ENCODE measurements around the gene GUCY2C. TPM values are rescaled to one million over a fixed set of nuclear protein-coding genes. Genes with fewer than 3 reads are reported as not detected.
"Not testable (repeated sequence)": the region's sequence is repeated elsewhere in the genome, so short reads cannot be mapped to it uniquely, and the experiment has no call there.

GUCY2C gene
- total RNA-seq = not detected in 2 replicates
- 0.05 and 0.07 TPM in 2 replicates for polyA plus RNA-seq

DNA sequence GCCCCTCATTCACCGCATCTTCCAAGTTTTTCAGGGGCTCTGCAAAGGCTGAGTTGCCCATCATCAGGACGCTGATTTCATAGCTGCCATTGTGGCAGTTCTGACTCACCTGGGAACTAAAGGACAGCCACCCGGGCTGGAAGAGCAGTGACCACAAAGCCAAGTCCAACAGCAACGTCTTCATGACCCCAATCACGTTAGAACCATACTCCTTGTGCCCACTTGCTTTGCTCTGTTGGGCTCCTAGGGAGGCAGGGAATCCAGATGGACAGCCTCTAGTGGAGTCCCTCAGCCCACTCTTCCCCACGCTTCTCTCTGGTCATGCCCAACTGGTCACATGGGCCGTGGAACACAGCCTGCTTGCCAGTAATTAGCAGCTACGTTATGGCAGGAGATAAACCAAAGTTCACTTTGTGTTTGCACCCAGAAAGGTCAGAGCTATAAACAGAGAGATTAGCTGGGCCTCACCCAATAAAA is at the start of gene GUCY2C:
GUCY2C (minus strand) TSS at position 335 of the 477 bp plus-strand sequence; CDS start at position 184, 151 bp downstream.
- DNase-seq (ENCODE audit: low read depth in 1 of 2, low spot score in 1 of 2) = no peak
- TF ChIP-seq, protein P1, sequence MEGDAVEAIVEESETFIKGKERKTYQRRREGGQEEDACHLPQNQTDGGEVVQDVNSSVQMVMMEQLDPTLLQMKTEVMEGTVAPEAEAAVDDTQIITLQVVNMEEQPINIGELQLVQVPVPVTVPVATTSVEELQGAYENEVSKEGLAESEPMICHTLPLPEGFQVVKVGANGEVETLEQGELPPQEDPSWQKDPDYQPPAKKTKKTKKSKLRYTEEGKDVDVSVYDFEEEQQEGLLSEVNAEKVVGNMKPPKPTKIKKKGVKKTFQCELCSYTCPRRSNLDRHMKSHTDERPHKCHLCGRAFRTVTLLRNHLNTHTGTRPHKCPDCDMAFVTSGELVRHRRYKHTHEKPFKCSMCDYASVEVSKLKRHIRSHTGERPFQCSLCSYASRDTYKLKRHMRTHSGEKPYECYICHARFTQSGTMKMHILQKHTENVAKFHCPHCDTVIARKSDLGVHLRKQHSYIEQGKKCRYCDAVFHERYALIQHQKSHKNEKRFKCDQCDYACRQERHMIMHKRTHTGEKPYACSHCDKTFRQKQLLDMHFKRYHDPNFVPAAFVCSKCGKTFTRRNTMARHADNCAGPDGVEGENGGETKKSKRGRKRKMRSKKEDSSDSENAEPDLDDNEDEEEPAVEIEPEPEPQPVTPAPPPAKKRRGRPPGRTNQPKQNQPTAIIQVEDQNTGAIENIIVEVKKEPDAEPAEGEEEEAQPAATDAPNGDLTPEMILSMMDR (IDR thresholded peaks at IDR 0.05; ENCODE audit: low read depth, low read length) = no peak
- H3K27me3 ChIP-seq = no peaks in the 10 kb centered on the region
- H3K4me1 ChIP-seq (ENCODE audit: low read depth) = no peaks in the 10 kb centered on the region
- H3K27ac ChIP-seq = no peak within 1 kb of the TSS
- H3K9me3 ChIP-seq (ENCODE audit: low read depth) = no peaks in the 10 kb centered on the region
- H3K36me3 ChIP-seq = no peaks in the 10 kb centered on the region
- no peak within 1 kb of the TSS for H3K4me3 ChIP-seq

DNA sequence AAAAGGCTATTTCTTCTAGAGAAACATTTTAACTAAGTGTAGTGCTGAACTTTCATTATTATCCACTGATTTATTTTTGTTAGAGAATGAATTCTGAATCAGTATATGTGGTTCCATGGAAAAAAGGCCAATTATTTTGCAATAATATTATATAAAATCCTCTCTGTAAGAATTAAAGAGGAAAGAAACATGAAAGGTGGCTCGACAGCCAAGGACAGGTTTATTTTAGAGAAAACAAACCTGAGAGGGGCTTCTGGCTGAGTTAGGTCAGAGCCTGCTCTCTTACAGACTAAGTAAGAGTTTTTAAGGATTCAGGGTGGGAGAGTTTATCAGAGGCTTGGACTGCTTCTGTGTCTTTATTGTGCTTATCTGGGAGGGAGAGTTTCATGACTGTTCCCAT is 46.7 kb upstream of the GUCY2C start:
- Histone ChIP-seq H3K4me3 (no peak overlapping the region), H3K9me3 (ENCODE audit: low read depth) (no peaks in the 10 kb centered on the region), H3K4me1 (ENCODE audit: low read depth) (no peaks in the 10 kb centered on the region), H3K27me3 (no peaks in the 10 kb centered on the region), H3K36me3 (no peaks in the 10 kb centered on the region), H3K27ac (no peak overlapping the region)
- DNase-seq (ENCODE audit: low read depth in 1 of 2, low spot score in 1 of 2) = no peak
- TF ChIP-seq, protein P1 (IDR thresholded peaks at IDR 0.05; ENCODE audit: low read depth, low read length) = no peak

DNA sequence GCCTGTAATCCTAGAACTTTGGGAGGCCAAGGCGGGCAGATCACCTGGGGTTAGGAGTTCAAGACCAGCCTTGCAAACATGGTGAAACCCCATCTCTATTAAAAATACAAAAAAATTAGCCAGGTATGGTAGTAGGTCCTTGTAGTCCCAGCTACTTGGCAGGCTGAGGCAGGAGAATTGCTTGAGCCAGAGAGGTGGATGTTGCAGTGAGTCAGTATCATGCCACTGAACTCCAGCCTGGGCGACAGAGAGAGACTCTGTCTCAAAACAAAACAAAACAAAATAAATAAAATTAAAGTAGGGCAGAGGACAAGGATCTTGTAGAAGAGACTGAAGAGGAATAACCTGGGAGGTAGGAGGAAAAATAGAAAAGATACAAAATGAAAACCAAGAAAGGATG is 45.5 kb upstream of the GUCY2C start:
- no peaks in the 10 kb centered on the region for H3K9me3 ChIP-seq (ENCODE audit: low read depth)
- TF ChIP-seq, protein P1 (IDR thresholded peaks at IDR 0.05; ENCODE audit: low read depth, low read length) = no peak

DNA sequence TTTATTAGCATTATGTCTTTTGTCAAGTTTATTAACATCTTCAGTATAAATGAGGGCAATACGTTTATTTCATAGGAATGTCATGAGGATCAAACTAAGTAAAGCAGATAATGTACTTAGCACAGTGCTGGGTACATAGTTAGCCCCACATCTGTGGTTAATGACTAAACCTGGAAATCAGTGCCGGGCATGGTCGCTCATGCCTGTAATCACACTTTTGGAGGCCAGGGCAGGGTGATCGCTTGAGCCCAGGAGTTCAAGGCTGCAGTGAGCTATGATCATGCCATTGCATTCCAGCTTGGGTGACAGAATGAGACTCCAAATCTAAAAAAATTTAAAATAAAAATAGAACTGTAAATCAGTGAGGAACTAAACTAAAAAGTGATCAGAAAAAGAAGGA is 44.8 kb upstream of the GUCY2C start:
- no peaks in the 10 kb centered on the region for H3K36me3 ChIP-seq

More for the DNA sequence above, 45.5 kb upstream of the GUCY2C start:
- Histone ChIP-seq H3K27me3 (no peaks in the 10 kb centered on the region), H3K36me3 (no peaks in the 10 kb centered on the region), H3K4me1 (ENCODE audit: low read depth) (no peaks in the 10 kb centered on the region), H3K27ac (no peak overlapping the region), H3K4me3 (no peak overlapping the region)
- DNase-seq (ENCODE audit: low read depth in 1 of 2, low spot score in 1 of 2) = no peak

DNA sequence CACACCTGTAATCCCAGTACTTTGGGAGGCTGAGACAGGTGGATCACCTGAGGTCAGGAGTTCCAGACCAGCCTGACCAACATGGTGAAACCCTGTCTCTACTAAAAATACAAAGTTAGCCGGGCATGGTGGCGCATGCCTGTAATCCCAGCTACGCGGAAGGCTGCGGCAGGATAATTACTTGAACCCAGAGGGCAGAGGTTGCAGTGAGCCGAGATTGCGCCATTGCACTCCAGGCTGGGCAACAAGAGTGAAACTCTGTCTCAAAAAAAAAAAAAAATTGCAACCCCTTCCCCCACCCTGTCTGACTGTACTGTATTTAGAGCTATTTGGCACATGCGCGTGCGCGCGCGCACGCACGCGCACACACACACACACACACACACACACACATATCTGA is 40.0 kb upstream of the GUCY2C start:
- not testable (repeated sequence) for H3K4me1 ChIP-seq (ENCODE audit: low read depth); H3K9me3 ChIP-seq (ENCODE audit: low read depth)

More for the DNA sequence above, 44.8 kb upstream of the GUCY2C start:
- TF ChIP-seq, protein P1 (IDR thresholded peaks at IDR 0.05; ENCODE audit: low read depth, low read length) = no peak
- H3K27ac ChIP-seq = no peak overlapping the region
- no peak overlapping the region for H3K4me3 ChIP-seq
- no peaks in the 10 kb centered on the region for H3K27me3 ChIP-seq
- H3K9me3 ChIP-seq (ENCODE audit: low read depth) = no peaks in the 10 kb centered on the region
- H3K4me1 ChIP-seq (ENCODE audit: low read depth) = no peaks in the 10 kb centered on the region
- DNase-seq (ENCODE audit: low read depth in 1 of 2, low spot score in 1 of 2) = no peak

DNA sequence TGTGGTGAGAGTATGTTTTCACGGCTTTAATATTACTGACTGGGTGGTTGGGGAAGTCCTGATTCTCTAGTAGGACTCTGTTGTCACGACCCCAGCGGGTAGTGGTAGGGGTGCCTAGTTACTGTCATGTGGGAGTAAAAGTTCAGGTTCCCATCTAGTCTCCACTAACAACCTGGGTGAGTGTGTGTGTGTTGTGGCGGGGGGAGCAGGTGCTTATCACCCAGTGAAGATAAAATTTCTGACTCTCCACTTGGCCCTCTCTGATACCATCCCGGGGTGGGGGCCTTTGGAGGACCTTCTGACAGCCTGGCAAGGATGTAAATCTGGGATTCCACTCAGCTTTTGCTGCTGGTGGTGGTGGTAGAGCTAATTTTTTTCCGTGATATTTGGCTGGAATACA is 35.4 kb upstream of the GUCY2C start:
- H3K9me3 ChIP-seq (ENCODE audit: low read depth) = no peaks in the 10 kb centered on the region
- no peaks in the 10 kb centered on the region for H3K27me3 ChIP-seq
- H3K4me1 ChIP-seq (ENCODE audit: low read depth) = no peaks in the 10 kb centered on the region
- no peaks in the 10 kb centered on the region for H3K36me3 ChIP-seq
- TF ChIP-seq, protein P1 (IDR thresholded peaks at IDR 0.05; ENCODE audit: low read depth, low read length) = no peak
- no peak overlapping the region for H3K27ac ChIP-seq
- no peak overlapping the region for H3K4me3 ChIP-seq
- DNase-seq (ENCODE audit: low read depth in 1 of 2, low spot score in 1 of 2) = no peak

More for the DNA sequence above, 40.0 kb upstream of the GUCY2C start:
- not testable (repeated sequence) for H3K36me3 ChIP-seq; H3K27ac ChIP-seq; H3K4me3 ChIP-seq; H3K27me3 ChIP-seq; DNase-seq (ENCODE audit: low read depth in 1 of 2, low spot score in 1 of 2)

Data from cardiac muscle cell (in vitro differentiated cells and primary cell).